Activated CD8-positive, alpha-beta memory T cell treated with anti-CD3 and anti-CD28 coated beads, Interleukin-2, amount 50 U/mL, for 24 hours (primary cell): ENCODE measurements around the gene CDKL4.
"Not testable (repeated sequence)": the region's sequence is repeated elsewhere in the genome, so short reads cannot be mapped to it uniquely, and the experiment has no call there.

Source experiments
- DNase-seq: peaks from one replicate; pipeline ENCODE4 v3.0.0-alpha.2; 2020; ENCODE audit errors: extremely low read depth

Gene CDKL4

GRCh38 chr2:39243469-39244123, at the start of gene CDKL4:
Gene CDKL4 (minus strand): TSS chr2:39243970.
- no peak for DNase-seq

DNA sequence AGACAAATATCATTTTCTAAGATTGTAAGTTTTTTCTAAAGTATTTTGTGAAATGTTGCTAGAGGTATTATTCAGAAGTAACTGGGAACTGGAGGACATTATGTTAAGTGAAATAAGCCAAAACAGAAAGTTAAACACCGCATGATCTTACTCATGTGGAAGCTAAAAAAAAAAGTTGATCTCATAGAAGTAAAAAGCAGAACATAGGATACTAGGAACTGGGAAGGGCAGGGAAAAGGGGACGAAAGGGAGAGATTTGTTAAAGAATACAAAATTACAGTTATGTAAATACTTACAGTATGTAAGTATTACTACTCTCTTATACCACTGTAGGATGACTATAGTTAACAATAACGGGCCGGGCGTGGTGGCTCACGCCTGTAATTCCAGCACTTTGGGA, 46.7 kb upstream of the CDKL4 start:
- no peak for DNase-seq

- no peak for DNase-seq
These were observed 45.8 kb upstream of the CDKL4 start for GRCh38 chr2:39289609-39290008.

DNA sequence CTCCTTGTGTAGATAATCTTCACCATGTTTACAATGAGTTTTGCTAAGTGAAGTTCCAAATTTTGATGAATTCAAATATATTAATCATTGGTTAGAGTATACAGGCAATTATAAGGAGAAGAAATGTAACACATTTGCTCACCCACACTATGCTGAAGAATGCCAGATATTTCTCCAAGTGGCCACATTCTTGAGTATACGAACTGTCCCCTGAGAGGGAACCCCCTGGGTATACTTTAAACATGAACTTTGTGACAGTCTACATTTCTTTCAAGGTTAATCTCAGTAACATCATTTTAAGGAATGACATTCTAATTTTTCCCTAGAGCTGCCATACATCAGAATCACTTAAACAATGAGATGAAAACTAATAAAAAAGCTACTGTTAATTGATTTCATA, 39.8 kb upstream of the CDKL4 start:
- DNase-seq, result no peak

- DNase-seq, result no peak
These were observed 37.6 kb upstream of the CDKL4 start for GRCh38 chr2:39281391-39281790.

- DNase-seq, result no peak
These were observed 31.2 kb upstream of the CDKL4 start for GRCh38 chr2:39275016-39275415.

- DNase-seq, result no peak
These were observed 26.2 kb upstream of the CDKL4 start for GRCh38 chr2:39269941-39270340.

- DNase-seq, result no peak
These were observed 23.2 kb upstream of the CDKL4 start for GRCh38 chr2:39266916-39267434.

- no peak for DNase-seq
These were observed 22.5 kb upstream of the CDKL4 start for GRCh38 chr2:39266139-39266805.

DNA sequence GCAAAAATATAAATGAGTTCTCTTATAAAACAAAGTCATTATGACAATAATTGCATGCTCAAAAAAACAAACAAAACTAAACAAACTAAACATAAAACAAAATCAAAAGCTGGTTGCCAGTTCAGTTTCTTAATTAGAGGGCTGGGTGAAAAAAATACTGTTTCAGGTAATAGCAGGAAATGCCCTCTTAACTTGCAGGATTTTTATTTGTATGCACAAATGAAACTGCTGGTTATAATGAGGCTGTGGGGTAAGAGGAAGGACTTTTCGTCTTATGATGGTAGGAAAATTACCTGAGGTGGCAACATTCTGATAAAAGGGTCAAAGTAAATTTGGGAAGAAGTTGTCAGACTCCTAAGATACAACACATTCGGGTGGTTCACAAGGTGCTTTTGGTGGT, 21.5 kb upstream of the CDKL4 start:
- DNase-seq, result no peak

DNA sequence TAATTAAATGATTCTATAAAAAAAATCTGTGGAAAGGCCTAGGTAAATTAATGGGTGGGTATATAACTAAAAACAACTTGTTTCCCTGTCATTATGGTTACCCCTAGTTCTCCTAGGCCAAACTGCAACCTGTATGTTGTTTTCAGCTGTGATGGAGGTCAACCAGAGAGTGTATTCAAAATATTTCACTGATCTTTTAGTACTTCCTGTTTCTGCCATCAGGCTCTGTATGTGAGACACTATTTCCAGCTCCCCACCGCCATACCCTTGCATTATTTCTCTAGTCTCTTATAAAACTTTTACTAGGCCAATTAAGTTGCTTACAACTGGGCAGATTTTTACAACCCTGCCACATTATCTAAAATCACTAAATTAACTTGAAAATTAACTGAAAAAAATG, 21.0 kb upstream of the CDKL4 start:
- no peak for DNase-seq

DNA sequence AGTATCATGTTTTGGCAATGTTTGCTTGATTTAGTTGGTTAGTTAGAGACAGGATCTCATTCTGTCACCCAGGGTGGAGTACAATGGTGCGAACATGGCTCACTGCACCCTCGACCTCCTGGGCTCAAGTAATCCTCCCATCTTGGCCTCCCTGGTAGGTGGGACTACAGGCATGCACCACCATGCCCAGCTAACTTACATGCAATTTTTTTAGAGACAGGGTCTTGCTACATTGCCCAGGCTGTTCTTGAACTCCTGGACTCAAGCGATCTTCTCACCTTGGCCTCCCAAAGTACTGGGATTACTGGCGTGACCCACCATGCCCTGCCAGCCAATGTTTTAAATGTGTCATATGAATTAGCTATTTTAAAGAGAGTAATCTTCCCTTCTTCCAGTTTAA, 16.3 kb upstream of the CDKL4 start:
- DNase-seq, result no peak

DNA sequence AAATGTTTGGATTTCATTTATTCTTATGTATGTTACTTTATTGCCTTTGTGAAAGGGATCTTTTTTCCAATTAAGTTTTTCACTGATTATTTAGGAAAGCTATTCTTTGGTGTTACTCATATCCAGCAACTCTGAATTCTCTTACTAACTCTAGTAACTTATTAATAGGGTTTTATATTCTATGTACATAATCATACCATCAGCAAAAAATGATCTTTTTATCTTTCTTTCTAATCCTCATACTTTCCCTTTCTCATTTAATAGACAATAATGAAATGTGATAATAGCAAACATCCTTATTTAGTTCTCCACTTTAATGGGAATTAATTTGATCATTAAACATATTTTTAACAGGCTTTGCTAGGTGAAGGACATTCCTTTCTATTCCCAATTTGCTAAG, 12.3 kb upstream of the CDKL4 start:
- no peak for DNase-seq

GRCh38 chr2:39252888-39253518, 9.2 kb upstream of the CDKL4 start:
- no peak for DNase-seq

DNA sequence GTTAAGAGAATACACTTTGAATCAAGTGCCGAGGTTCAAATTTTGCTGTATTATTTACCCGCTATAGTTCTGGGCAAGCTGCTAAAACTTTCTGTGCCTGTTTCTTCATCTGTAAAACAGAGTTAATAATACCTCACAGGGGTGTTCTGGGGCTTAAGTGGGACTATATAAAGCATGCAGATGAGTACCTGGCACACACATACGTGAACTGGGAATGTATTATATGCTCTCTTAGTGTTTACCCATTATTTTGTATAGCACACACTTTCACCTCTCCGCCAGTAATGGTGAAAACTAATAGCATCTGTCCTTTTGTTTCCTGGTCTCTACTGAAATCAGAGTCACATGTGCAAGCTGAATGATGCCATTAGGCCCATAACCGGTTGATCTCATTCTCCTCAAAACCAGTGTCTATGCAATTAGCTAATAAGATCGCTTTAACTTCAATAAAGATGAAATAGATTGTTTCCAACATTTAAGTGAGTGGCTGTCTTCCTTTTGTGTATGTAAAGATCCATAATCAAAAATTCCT, 3.8 kb upstream of the CDKL4 start:
- DNase-seq, result no peak

DNA sequence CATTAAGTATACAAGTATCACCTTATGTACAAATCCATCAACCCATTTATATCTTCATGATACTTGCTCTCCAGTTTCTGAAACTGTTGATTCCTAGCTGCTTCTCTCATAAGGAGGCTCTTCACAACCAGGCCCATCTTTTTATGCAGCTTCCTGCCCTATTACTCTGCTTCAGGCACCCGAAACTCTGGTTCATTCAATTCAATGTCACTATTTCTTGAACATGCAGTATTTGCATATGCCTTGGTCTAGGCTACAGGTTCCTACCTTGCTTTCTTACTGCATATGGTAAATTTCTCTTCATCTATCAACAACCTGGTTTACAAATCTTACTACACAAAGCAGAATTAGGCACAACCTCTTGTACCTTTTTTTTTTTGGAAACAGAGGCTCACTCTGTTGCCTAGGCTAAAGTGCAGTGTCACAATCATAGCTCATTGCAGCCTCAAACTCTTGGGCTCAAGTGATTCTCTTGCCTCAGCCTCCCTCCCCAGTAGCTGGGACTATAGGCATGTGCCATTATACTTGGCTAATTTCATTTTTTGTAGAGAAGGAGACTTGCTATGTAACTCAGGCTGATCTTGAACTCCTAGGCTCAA, 2.7 kb upstream of the CDKL4 start:
- DNase-seq, result no peak

GRCh38 chr2:39244963-39245625, 1.3 kb upstream of the CDKL4 start:
- not testable (repeated sequence) for DNase-seq

- DNase-seq, result not testable (repeated sequence)
These were observed 582 bp upstream of the CDKL4 start for GRCh38 chr2:39244241-39244862.

GRCh38 chr2:39241588-39241987, 2.2 kb downstream of the CDKL4 start:
- no peak for DNase-seq

GRCh38 chr2:39240758-39241157, 3.0 kb downstream of the CDKL4 start:
- DNase-seq, result no peak

- no peak for DNase-seq
These were observed 9.0 kb downstream of the CDKL4 start for GRCh38 chr2:39234754-39235153.
